ENCODE measurements around the gene TIFAB. TPM values are rescaled to one million over a fixed set of nuclear protein-coding genes. Genes with fewer than 3 reads are reported as not detected.
"Not testable (repeated sequence)": the region's sequence is repeated elsewhere in the genome, so short reads cannot be mapped to it uniquely, and the experiment has no call there.

The TIFAB gene
- polyA plus RNA-seq (2013, experiment 1 of 2; ENCODE audit: insufficient read length), result not detected
- polyA plus RNA-seq (2013, experiment 2 of 2; ENCODE audit: insufficient read length), result 0.01 TPM

- no peak for DNase-seq
Observed at GRCh38 chr5:135452321-135453030, at the start of gene TIFAB. Gene TIFAB (minus strand): TSS chr5:135452351. CDS start chr5:135449939, 2,412 bp downstream.

GRCh38 chr5:135498637-135498995 lies 46.5 kb upstream of the TIFAB start:
- DNase-seq, result no peak

GRCh38 chr5:135497971-135498636 lies 46.0 kb upstream of the TIFAB start:
- DNase-seq, result no peak

GRCh38 chr5:135495531-135495930 lies 43.4 kb upstream of the TIFAB start:
- DNase-seq, result not testable (repeated sequence)

- DNase-seq, result no peak
Observed at GRCh38 chr5:135494196-135494595, 42.0 kb upstream of the TIFAB start.

GRCh38 chr5:135493406-135494180 lies 41.4 kb upstream of the TIFAB start:
- DNase-seq, result peak; percentile 76

- no peak for DNase-seq
Observed at GRCh38 chr5:135492319-135492626, 40.1 kb upstream of the TIFAB start.

- no peak for DNase-seq
Observed at GRCh38 chr5:135491552-135492318, 39.6 kb upstream of the TIFAB start.

- DNase-seq, result no peak
Observed at GRCh38 chr5:135491038-135491551, 38.9 kb upstream of the TIFAB start.

GRCh38 chr5:135490245-135491037 lies 38.3 kb upstream of the TIFAB start:
- DNase-seq, result no peak

GRCh38 chr5:135489466-135490244 lies 37.5 kb upstream of the TIFAB start:
- no peak for DNase-seq

- peak; percentile 68 for DNase-seq
Observed at GRCh38 chr5:135488727-135489465, 36.7 kb upstream of the TIFAB start.

- no peak for DNase-seq
Observed at GRCh38 chr5:135487839-135488514, 35.8 kb upstream of the TIFAB start.

- no peak for DNase-seq
Observed at GRCh38 chr5:135487037-135487395, 34.9 kb upstream of the TIFAB start.

- DNase-seq, result no peak
Observed at GRCh38 chr5:135486131-135487036, 34.2 kb upstream of the TIFAB start.

- DNase-seq, result no peak
Observed at GRCh38 chr5:135484674-135485086, 32.5 kb upstream of the TIFAB start.

- DNase-seq, result no peak
Observed at GRCh38 chr5:135483254-135483653, 31.1 kb upstream of the TIFAB start.

GRCh38 chr5:135482381-135482933 lies 30.3 kb upstream of the TIFAB start:
- no peak for DNase-seq
